ENCODE data around the gene TMPRSS2.
"Not testable (repeated sequence)": the region's sequence is repeated elsewhere in the genome, so short reads cannot be mapped to it uniquely, and the experiment has no call there.

The TMPRSS2 gene

GRCh38 chr21:41417505-41417904 lies 90.5 kb downstream of the TMPRSS2 start:
- not testable (repeated sequence) for H3K27ac ChIP-seq (ENCODE audit: low read depth, low read length); H3K79me2 ChIP-seq (ENCODE audit: control insufficient read depth, insufficient read depth, low read length, unreplicated experiment); H3K4me1 ChIP-seq (ENCODE audit: control insufficient read depth, insufficient read depth, low read length, unreplicated experiment); H3K36me3 ChIP-seq (ENCODE audit: insufficient read depth, low read length); H2AFZ ChIP-seq (ENCODE audit: low read length, unreplicated experiment); H3K4me3 ChIP-seq (ENCODE audit: low read depth, low read length); H3K27me3 ChIP-seq (ENCODE audit: insufficient read depth, low read length)

Data from ACC112 (cell line).